NCI-H187 treated with DMSO at 0.1 percent for 48 hours (cell line): ENCODE results near the gene PIK3CB.
A peak's percentile ranks its signal among the peaks of the same experiment; 100 is the strongest.
"Not testable (repeated sequence)": the region's sequence is repeated elsewhere in the genome, so short reads cannot be mapped to it uniquely, and the experiment has no call there.

Experiments
- DNase-seq: peaks from one replicate; lab custom pipeline; 2025; lab: John Stamatoyannopoulos, UW

The PIK3CB gene

DNA sequence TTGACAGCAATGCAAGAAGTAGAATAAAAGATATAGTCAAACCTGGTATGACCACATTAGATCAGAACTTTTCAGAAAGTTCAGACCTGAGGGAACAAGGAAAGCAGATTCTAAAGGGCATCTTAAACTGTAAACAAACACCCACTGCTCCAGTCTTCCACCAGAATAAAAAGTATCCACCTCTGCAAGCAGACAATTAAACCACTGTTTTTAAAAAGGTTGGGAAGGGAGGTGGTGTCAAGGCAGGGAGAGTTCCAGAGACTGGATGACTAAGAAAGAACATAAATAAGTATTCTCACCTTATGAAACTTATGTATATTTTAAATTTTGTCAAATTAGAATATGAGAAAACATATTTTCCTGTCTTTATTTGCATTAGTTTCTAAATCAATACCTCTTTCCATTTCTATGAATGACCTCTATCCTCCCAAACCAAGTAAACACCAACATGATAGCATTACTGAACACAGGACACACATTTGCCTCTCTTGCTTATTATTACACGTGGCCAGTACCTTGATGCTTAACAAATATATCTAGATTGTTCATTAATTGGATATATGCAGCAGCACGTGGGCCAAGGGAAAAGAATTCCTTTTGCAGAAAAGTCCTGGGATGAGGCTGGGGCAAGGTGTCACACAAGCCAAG is 31.6 kb downstream of the PIK3CB start:
- DNase-seq = no peak

DNA sequence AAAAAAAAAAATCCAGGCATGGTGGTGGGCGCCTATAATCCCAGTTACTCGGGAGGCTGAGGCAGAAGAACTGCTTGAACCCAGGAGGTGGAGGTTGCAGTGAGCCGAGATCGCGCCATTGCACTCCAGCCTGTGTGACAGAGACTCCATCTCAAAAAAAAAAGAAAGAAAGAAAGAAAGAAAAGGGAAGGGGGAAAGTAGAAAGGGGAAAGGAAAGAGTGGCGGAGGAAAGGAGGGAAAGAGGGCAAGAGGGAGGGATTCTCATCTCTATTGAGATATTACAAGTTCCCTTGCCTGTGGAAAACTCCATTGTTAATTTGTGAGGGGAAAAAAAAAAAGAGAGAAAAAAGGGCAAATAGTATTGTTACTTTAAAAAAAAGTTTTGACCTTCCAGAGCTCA is 32.5 kb downstream of the PIK3CB start:
- not testable (repeated sequence) for DNase-seq

DNA sequence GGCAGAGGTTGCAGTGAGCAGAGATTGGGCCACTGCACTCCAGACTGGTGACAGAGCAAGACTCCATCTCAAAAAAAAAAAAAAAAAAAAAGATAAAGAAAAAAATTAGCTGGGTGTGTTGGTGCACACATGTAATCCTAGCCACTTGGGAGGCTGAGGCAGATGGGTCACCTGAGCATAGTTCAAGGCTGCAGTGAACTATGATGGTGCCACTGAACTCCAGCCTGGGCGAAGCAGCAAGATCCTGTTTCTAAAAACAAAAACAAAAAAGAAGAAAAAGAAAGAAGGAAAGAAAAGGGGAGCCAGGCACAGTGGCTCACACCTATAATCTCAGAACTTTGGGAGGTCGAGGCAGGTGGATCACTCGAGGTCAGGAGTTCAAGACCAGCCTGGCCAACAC is 32.9 kb downstream of the PIK3CB start:
- DNase-seq = no peak

DNA sequence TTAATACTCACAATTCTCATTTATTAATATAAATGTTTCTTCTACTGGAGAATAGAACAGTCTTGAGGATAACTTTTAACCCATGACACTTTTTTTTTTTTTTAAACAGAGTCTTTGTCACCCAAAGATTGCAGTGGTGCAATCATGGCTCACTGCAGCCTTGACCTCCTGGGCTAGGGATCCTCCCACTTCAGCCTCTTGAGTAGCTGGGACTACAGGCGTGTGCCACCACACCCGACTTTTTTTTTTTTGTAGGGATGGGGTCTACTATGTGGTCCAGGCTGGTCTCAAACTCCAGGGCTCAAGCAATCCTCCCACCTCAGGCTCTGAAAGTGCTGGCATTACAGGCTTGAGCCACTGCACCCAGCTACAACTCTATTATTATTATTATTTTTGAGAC is 34.5 kb downstream of the PIK3CB start:
- no peak for DNase-seq

DNA sequence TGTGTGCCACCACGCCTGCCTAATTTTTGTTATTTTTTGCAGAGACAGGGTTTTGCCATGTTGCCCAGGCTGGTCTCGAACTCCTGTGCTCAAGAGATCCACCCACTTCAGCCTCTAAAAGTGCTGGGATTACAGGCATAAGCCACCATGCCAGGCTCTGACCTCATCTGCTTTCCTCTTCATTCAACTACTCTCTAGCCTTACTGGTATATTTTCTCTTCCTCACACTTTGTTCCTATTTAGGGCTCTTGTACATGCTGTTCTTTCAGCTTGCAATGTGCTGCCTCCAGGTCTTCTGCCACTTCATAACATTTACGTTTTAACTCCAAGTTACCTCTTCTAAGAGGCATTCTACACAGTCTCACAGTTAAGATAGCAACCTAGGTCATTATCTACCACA is 34.9 kb downstream of the PIK3CB start:
- no peak for DNase-seq

DNA sequence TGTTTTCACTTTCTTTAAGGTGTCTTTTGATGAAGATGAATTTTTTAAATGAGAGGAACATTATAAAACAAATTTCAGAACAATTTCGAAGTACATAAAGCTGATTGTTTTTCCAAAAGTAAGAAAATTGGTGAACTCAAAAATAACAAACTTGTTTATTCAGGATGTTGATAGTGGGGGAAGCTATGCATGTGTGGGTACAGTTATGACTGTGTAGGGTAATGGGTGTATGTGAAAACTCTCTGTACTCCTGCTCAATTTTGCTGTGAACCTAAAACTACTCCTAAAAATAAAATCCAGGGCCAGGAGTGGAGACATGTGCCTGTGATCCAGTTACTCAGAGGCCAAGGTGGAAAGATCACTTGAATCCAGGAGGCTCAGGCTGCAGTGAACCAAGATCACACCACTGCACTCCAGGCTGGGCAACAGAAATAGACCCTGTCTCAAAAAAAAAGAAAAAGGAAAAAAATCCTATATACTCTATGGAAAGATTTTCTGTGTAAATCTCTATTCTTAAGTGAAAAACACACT is 37.2 kb downstream of the PIK3CB start:
- DNase-seq = no peak

DNA sequence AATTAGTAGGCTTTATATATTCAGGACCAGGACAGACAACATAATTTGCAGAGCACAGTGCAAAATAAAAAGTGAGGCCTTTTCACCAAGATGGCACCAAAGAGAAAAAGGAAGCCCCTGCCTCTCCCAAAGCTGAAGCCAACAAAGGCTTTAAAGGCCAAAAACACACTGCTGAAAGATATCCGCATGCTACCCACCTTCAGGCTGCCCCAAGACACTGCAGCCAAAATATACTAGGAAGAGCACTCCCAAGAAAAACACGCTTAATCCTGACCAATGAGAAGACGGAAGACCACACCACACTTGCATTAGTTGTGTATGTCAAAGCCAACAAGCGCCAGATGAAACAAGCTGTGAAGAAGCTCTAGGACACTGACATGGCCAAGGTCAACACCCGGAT is 38.0 kb downstream of the PIK3CB start:
- no peak for DNase-seq

DNA sequence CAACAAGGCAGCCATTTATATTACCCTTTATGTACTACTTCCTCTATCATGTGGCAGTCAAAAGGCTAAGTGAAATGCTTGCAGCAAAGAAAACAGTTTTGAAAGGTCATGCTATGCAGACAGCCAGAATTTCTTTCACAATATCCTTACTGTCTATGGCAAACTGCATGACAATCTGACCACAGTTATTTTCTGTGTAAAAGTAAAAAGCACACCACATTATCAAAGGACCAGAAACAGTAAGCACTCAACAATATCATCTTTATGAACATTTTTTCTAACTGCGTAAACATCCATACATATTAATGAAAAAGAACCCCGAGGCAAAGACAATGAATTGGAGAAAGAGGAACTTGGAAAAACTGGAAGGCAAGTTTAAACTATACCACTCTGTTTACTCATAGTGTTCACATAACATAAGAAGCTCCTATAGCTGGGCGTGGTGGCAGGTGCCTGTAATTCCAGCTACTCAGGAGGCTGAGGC is 47.9 kb downstream of the PIK3CB start:
- DNase-seq = no peak

DNA sequence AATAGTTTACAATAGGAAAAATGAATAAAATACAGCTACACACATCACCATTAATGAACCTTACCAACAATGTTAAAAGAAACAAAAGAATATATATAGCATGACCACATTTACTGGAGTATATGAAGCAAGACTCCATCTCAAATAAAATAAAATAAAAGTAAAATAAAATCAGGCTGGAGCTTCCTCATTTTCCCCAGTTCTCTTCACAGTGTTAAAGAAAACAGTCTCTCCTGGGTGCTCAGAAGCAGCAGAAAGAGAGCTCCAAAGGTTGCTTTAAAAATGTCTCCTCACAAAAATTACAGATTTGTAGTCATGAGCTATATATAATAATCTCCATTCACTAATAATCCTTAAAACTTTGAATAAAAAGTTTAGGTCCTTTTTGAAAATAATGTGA is 48.8 kb downstream of the PIK3CB start:
- no peak for DNase-seq

DNA sequence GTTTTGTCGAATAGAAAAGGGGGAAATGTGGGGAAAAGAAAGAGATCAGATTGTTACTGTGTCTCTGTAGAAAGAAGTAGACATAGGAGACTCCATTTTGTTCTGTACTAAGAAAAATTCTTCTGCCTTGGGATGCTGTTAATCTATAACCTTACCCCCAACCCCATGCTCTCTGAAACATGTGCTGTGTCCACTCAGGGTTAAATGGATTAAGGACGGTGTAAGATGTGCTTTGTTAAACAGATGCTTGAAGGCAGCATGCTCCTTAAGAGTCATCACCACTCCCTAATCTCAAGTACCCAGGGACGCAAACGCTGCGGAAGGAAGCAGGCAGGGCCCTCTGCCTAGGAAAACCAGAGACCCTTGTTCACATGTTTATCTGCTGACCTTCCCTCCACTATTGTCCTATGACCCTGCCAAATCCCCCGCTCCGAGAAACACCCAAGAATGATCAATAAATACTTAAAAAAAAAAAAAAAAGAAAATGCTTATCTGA is 49.3 kb downstream of the PIK3CB start:
- not testable (repeated sequence) for DNase-seq

DNA sequence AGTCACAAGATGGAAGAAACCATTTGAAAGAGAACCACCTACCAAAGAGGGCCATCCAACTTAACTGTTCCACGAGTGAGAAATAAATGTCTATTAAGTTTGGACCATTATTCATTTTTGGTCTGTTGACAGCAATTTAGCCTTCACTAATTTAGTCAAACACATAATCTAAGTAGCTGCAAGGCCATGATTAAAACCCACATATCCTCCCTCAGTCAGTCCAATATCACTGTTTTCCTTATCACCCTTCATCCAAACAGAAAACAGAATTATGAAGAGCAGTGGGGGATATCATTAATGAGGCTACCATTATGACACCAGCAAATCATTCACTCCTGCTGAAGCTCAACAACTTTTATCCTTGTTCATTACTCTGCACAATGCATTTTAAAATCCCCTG is 52.0 kb downstream of the PIK3CB start:
- DNase-seq = no peak

DNA sequence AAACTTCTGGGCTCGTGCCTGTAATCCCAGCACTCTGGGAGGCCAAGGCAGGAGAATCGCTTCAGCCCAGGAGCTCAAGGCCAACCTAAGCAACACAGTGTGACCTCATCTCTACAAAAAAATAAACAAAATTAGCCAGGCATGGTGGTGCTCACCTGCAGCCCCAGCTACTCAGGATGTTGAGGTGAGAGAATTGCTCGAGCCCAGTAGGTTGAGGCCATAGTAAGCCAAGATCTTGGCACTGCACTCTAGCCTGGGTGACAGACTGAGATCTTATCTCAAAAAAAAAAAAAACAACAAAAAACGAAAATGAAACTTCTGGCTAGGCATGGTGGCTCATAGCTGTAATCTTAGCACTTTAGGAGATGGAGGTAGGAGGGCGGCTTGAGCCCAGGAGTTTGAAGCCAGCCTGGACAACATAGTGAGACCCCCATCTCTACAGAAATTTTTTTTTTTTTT is 53.7 kb downstream of the PIK3CB start:
- no peak for DNase-seq

DNA sequence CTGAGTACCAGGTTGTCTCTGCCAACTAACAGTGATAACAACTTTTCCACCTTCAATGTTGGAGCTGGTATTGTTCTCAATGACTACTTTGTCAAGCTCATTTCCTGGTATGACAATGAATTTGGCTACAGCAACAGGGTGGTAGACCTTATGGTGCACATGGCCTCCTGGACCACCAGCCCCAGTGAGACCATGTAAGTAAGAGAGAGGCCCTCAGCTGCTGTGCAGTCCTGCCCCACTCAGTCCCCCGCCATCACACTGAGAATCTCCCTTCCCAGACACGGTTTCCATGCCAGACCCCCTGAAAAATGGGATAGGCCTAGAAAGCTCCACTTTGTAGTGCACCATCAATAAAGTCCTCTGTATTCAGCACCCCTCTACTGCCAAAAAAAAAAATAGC is 56.1 kb downstream of the PIK3CB start:
- DNase-seq = no peak

DNA sequence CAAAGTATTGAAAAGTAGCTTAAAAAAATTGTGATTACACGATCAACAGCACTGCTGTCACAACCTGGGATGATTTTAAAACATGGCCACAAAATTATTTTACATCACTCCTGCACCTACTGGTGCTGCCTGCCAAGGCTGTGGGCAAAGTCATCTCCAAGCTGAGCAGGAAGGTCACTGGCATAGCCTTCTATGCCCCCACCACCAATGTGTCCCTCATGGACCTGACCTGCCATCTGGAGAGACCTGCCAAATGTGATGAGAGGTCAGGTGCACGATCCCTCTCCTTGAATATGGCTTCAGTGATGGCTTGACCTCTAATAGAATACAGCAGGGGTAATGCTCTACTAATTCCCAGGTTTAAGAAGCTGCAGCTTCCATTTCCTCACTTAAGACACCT is 57.8 kb downstream of the PIK3CB start:
- no peak for DNase-seq

DNA sequence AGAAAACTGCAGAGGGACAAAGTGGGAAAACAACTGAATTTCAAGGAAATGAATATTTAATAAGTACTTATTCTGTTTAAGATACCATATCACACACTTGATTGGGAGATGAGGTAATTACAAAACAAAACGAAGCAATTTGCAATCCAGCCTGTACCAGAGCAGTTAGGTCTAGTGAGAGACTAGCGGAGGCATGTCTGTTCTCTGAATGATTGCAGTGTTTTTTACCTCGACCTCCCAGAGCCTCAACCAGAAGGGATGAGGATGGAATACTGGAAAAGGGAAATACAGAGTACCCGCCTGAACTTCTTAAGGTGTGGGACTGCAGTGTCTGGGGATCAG is 59.5 kb downstream of the PIK3CB start:
- no peak for DNase-seq

DNA sequence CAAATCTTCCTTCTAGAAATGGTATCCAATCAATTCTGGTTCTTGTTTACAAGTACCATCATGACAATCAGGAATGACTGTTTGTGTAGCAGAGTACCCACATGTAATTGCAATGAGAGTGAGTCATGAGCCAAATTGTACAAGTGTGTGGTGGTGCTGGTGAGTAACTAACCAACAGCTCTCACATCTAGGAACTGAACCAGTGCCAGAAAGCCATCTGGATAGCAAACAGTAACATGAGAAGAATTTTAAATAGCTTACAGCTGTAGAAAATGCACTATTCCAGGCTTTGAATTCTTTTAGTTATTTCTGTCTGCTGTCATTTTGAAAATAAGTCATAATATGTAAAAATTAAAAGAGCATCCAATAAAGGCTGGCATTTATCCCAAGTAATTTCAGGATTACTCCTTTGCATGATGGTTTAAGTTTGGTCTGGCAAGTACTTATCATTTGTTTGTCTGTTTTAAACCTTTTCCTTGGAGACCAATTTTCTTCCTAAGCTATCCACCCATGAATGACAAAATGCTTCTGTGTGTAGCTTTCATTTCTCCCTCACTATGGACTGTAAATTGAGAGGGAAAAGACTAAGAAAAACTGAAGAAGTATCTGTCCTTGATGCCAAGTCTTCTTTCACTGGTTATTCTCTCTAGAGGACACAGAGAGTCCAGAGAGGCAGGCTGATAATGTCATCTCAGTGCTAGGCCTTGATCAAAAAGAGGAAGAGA is 60.0 kb downstream of the PIK3CB start:
- DNase-seq = peak; percentile 32

DNA sequence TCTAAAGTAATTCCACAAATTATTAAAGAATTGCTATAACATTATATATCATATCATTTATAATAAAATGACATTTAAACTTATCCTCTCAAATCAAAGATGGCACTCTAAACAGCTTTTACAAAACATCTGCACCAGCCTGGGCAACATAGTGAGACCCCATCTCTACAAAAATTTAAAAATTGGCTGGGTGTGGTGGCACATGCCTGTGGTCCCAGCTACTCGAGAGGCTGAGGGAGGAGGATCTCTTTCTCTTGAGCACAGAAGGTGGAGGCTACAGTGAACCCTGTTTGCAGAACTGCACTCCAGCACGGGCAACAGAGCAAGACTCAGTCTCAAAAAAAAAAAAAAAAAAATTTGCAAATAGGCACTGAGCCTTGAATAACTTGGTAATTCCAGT is 63.1 kb downstream of the PIK3CB start:
- no peak for DNase-seq

DNA sequence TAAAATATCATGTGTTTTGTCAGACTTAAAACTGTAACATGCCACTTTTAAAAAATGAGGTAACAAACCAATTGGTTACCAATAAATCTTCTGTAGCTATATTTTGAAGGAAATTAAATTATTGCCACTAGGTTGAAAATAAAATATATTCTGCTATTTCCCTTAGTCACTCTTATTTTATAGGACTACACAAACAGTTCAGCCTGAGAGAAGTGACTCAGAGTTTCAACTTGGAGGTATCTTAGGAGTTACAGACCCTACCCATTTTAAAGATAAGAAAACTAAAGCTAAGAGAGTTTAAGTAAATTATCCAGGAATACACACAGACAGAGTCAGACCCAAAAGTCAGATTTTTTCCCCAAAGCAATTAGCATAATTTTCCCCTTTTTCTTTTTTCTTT is 65.1 kb downstream of the PIK3CB start:
- no peak for DNase-seq

DNA sequence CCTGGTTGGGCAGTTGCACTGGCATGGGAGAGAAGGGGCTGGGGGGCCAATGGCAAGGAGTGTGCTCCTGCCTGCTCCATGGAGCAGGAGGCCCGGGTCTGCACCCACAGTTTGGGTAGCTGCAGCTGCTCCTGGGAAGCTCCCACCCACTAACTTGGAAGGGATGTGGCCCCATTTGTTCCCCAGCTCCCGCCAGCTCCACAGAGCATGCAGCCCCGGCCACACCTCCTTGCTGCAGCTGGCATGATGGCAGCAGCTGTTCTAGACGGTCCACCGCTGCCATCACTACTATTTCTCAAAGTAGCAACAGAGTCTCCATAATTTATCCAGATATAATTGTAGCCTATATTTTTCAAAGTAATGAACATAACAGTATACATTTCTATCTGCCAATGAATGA is 65.8 kb downstream of the PIK3CB start:
- DNase-seq = no peak

DNA sequence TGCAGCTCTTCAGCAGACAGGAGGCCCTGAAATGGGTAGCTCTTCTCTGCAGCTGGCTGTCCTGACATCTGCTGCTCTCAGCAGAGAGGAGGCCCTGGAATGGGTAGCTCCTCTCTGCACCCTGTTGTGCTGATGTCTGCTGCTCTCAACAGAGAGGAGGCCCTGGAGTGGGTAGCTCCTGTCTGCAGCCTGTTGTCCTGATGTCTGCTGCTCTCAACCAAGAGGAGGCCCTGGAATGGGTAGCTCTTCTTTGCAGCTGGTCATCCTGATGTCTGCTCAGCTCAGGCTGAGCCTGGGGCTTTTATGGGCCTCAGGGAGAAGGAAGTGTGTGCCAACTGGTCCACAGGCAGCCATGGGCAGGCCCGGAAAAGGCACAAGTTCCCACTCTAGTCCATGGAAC is 66.6 kb downstream of the PIK3CB start:
- no peak for DNase-seq

DNA sequence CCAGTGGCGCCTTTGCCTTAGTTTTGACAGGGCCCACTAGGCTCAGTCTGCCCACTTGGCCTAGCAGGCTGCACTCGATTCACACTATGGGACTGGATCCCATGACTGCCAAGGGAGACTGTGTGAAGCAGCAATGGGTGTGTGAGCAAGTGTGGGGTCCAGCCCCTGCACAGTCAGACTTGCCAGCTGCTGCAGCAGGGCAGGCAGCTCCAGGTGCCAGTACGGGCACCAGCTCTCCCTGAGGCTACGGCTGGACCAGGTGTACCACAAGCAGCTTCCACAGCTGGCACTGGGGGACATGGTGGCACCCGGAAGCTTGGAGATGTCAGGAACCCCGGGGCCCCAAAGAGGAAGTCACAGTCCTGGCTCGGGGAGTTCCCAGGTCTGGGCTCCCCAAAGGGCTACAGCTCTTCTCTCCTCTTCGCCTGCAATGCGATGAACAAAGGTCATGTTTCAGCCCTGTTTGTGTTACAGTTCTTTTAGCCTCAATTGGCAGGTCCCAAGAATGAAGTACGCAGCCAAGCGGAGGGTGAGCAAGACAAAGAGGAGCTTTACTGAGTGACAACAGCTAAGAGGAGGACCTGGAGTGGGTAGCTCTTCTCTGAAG is 67.1 kb downstream of the PIK3CB start:
- DNase-seq = no peak

DNA sequence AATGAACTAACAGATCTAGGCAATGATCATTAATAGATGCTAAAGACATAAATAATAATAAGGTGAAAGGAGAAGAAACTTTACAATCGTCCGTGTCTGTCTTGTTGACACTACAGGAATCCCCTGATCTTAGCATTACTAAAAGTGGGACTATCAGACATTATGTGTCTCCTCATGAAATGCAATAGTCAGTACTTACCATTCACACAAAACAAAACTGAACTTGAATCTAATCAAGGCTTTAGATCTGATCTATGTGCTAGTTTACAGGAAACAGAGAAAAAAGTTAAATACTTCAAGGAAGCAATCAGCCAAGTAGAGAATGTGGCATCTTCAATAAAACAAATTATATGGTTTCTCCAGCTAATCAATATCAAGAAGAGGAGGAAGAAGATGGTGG is 73.7 kb downstream of the PIK3CB start:
- DNase-seq = no peak

DNA sequence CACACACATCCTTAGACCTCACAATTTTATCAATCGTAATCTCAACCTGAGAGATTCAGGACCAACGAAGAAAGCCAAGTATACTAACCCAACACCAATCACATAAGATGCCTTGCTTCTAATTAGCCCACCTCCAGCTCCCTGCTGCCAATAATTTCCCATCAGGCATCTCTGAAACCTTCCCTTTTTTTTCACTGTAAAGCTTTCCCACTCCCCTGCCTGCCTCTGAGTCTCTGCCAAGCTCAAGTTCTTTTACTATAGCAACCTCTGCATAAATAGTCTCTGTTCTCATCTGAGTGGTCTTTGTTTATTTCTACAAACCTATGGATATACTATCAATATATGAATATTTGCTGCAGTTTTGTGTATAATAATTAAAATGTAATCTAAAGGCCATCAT is 86.5 kb downstream of the PIK3CB start:
- DNase-seq = no peak
